PC-9 (cell line): ENCODE data around the gene ZNF714.

Experiments used
- CTCF ChIP-seq: fragments of 200-600 bp; sonication (generic); conservative IDR thresholded peaks from 2 replicates; pipeline ENCODE4 v1.6.1; 2017; ENCODE audit warnings: mixed run types, antibody characterized with exemption, mild to moderate bottlenecking, moderate library complexity
- EZH2 ChIP-seq: fragments of 200-600 bp; sonication (generic); IDR thresholded peaks from 2 replicates; pipeline ENCODE4 v1.8.0; 2017; ENCODE audit warnings: antibody characterized with exemption, low read depth

DNA sequence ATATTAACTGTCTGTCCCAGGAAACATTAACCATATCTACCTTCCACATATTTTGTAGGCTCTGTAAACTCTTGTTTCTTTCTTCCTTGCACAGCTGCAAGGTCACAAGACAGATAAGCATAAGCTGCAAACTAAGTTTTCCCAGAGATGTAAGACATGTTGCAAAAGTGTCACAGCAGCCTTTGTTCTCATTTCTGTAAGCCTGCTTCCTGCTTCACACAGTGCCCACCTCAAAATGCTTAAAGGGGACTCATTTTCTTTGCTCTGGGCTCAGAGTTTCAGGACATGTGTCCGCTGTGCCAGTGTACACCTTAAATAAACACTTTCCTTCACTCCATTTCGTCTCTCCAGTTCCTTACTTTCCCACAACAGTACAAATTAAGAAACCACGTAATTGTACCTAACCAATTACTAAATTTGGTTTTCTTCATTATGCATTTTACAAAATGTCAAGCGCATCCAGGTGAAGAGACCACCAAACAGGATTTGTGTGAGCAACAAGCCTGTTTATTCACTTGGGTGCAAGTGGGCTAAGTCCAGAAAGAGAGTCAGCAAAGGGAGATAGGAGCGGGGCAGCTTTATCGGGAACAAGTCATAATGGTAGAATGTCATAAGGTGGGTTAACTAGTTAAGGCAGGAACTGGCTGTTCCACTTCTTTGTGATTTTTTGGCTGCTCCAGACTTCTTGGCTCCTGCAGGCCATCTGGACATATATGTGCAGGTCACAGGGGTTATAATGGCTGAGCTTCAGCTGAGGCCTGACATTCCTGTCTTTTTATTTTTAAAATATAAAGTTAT is 47.1 kb downstream of the ZNF714 start:
- no peak for TF ChIP-seq EZH2
- no peak for TF ChIP-seq CTCF
